Measurements from ENCODE around the gene TMBIM6. TPM values are rescaled to one million over a fixed set of nuclear protein-coding genes. Genes with fewer than 3 reads are reported as not detected.
A peak's percentile ranks its signal among the peaks of the same experiment; 100 is the strongest.

TMBIM6 gene
- total and polyA plus RNA-seq, 9 of the 15 experiments (the other 6 are each of a cell fraction or from before 2014, with no cell fraction given) = 147 to 1,288 (median 352) TPM

DNA sequence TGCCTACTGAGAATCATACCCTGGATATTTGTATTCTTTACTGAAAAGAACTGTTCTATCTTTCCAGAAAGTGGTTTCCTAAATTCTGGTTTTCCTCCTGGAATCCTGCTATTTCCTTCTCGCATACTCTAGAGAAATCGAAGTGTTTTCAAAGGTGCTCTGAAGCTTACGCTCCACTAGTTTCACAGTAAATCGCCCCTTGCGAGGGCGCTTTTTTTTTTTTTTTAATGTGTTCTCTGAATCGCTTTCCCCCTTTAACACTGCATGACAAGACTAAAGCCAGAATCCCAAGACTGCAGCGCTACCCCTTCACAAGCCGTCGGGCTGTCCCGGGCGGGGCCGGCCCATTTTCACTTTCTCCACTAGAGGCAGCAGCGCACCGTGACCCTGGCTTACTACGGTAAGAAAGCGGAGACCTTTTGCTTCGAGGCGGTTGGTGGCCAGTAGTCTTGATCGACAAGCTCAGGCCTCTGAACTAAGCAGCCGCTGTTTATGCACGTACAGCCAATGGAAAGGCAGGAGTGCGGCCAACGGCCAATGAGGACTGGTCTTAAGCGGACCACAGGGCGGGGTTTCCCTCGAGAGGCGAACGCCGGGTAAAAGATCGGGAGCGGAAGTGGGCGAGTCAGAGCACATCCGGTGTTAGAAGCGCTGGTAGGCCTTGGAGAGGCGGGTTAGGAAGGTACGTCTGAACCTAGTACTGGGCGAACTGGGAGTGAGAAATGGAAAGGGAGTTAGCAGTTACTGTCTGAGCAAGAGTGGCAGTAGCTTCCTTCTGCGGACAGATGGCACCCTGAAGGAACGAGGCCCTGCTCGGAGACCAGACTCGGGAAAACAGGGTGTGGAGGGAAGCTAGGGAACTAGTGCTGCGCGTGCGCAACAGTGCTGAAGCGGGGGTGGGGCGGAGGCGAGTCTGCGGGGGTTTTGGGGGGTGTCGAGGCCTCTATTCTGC, at the start of gene TMBIM6 (continued):
- TF ChIP-seq, protein P1, sequence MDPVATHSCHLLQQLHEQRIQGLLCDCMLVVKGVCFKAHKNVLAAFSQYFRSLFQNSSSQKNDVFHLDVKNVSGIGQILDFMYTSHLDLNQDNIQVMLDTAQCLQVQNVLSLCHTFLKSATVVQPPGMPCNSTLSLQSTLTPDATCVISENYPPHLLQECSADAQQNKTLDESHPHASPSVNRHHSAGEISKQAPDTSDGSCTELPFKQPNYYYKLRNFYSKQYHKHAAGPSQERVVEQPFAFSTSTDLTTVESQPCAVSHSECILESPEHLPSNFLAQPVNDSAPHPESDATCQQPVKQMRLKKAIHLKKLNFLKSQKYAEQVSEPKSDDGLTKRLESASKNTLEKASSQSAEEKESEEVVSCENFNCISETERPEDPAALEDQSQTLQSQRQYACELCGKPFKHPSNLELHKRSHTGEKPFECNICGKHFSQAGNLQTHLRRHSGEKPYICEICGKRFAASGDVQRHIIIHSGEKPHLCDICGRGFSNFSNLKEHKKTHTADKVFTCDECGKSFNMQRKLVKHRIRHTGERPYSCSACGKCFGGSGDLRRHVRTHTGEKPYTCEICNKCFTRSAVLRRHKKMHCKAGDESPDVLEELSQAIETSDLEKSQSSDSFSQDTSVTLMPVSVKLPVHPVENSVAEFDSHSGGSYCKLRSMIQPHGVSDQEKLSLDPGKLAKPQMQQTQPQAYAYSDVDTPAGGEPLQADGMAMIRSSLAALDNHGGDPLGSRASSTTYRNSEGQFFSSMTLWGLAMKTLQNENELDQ (CRISPR knock-in tag; IDR thresholded peaks at IDR 0.05; ENCODE audit: borderline replicate concordance) = no peak
- TF ChIP-seq PCBP2 (IDR thresholded peaks at IDR 0.05; ENCODE audit: low read depth, low read length, poor library complexity, severe bottlenecking) = no peak
- no peak for TF ChIP-seq RAD51 (IDR thresholded peaks at IDR 0.05; ENCODE audit: borderline replicate concordance, low read depth)
- TF ChIP-seq TEAD4 (IDR thresholded peaks at IDR 0.05; ENCODE audit: low read length) = peak; percentile 26; the same call in 1 of the 2 replicates
- no peak for TF ChIP-seq TEAD4 (CRISPR knock-in tag; IDR thresholded peaks at IDR 0.05; ENCODE audit: borderline replicate concordance)
- TF ChIP-seq, protein P2, sequence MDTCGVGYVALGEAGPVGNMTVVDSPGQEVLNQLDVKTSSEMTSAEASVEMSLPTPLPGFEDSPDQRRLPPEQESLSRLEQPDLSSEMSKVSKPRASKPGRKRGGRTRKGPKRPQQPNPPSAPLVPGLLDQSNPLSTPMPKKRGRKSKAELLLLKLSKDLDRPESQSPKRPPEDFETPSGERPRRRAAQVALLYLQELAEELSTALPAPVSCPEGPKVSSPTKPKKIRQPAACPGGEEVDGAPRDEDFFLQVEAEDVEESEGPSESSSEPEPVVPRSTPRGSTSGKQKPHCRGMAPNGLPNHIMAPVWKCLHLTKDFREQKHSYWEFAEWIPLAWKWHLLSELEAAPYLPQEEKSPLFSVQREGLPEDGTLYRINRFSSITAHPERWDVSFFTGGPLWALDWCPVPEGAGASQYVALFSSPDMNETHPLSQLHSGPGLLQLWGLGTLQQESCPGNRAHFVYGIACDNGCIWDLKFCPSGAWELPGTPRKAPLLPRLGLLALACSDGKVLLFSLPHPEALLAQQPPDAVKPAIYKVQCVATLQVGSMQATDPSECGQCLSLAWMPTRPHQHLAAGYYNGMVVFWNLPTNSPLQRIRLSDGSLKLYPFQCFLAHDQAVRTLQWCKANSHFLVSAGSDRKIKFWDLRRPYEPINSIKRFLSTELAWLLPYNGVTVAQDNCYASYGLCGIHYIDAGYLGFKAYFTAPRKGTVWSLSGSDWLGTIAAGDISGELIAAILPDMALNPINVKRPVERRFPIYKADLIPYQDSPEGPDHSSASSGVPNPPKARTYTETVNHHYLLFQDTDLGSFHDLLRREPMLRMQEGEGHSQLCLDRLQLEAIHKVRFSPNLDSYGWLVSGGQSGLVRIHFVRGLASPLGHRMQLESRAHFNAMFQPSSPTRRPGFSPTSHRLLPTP (IDR thresholded peaks at IDR 0.05; ENCODE audit: borderline replicate concordance, extremely low read depth, insufficient read length) = no peak
- TF ChIP-seq FOXK2 (conservative IDR thresholded peaks at IDR 0.05 in 1 of 2, IDR thresholded peaks at IDR 0.05 in 1 of 2; ENCODE audit: low read depth in 2 of 2) = peak; percentile 97 to 98
- peak; percentile 77; the same call in 1 of the 2 replicates for TF ChIP-seq CHCHD3 (CRISPR knock-in tag; IDR thresholded peaks at IDR 0.05)
- peak; percentile 62; the same call in 1 of the 2 replicates for TF ChIP-seq NCOA1 (IDR thresholded peaks at IDR 0.05; ENCODE audit: low read depth)
- TF ChIP-seq ZNF785 (CRISPR knock-in tag; IDR thresholded peaks at IDR 0.05) = no peak
- TF ChIP-seq FOS (IDR thresholded peaks at IDR 0.05; ENCODE audit: extremely low read depth, insufficient read length) = peak; percentile 90
- TF ChIP-seq, protein P3, sequence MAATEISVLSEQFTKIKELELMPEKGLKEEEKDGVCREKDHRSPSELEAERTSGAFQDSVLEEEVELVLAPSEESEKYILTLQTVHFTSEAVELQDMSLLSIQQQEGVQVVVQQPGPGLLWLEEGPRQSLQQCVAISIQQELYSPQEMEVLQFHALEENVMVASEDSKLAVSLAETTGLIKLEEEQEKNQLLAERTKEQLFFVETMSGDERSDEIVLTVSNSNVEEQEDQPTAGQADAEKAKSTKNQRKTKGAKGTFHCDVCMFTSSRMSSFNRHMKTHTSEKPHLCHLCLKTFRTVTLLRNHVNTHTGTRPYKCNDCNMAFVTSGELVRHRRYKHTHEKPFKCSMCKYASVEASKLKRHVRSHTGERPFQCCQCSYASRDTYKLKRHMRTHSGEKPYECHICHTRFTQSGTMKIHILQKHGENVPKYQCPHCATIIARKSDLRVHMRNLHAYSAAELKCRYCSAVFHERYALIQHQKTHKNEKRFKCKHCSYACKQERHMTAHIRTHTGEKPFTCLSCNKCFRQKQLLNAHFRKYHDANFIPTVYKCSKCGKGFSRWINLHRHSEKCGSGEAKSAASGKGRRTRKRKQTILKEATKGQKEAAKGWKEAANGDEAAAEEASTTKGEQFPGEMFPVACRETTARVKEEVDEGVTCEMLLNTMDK (IDR thresholded peaks at IDR 0.05; ENCODE audit: borderline replicate concordance, insufficient read depth, low read depth, low read length, poor library complexity, severe bottlenecking) = no peak
- TF ChIP-seq KLF10 (CRISPR knock-in tag; IDR thresholded peaks at IDR 0.05) = no peak
- TF ChIP-seq, protein P4, sequence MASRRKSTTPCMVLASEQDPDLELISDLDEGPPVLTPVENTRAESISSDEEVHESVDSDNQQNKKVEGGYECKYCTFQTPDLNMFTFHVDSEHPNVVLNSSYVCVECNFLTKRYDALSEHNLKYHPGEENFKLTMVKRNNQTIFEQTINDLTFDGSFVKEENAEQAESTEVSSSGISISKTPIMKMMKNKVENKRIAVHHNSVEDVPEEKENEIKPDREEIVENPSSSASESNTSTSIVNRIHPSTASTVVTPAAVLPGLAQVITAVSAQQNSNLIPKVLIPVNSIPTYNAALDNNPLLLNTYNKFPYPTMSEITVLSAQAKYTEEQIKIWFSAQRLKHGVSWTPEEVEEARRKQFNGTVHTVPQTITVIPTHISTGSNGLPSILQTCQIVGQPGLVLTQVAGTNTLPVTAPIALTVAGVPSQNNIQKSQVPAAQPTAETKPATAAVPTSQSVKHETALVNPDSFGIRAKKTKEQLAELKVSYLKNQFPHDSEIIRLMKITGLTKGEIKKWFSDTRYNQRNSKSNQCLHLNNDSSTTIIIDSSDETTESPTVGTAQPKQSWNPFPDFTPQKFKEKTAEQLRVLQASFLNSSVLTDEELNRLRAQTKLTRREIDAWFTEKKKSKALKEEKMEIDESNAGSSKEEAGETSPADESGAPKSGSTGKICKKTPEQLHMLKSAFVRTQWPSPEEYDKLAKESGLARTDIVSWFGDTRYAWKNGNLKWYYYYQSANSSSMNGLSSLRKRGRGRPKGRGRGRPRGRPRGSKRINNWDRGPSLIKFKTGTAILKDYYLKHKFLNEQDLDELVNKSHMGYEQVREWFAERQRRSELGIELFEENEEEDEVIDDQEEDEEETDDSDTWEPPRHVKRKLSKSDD (conservative IDR thresholded peaks at IDR 0.05; ENCODE audit: low read length) = no peak
- no peak for TF ChIP-seq RFX5 (IDR thresholded peaks at IDR 0.05; ENCODE audit: low read depth, low read length)

Data from K562 (cell line).